HepG2 (cell line): ENCODE results near the gene NEURL1. TPM values are rescaled to one million over a fixed set of nuclear protein-coding genes. Genes with fewer than 3 reads are reported as not detected.

ENCODE experiments used
- ATAC-seq: fragments of 200-7000 bp; cut with Tn5 transposase; 3 replicates; pipeline ENCODE4 v1.9.1; 2020; ENCODE audit warnings: mild to moderate bottlenecking, moderate library complexity
- BruUV-seq: library from RNA; stranded (reverse); fragments of 400-500 nt; replicated peaks from 2 replicates; lab custom pipeline; 2021; lab: Mats Ljungman, UMichigan
- CTCF ChIA-PET: fragments of 300-600 bp; formaldehyde crosslinking; extraction: SDS; loops from one replicate; lab custom pipeline; 2021; ENCODE audit warnings: low total read pairs, inconsistent platforms, low intra/inter-chr PET ratio; lab: Yijun Ruan, JAX
- POLR2A ChIA-PET: fragments of 350-600 bp; sonication (Branson Sonifier 250); formaldehyde crosslinking; loops from one replicate; lab custom pipeline; 2020; ENCODE audit warnings: antibody characterized with exemption, inconsistent platforms; lab: Yijun Ruan, JAX
- DNase-seq: peaks from one replicate; pipeline ENCODE4 v3.0.0-alpha.2; 2015; ENCODE audit warnings: low spot score
- FAIRE-seq: peaks from 3 replicates; lab custom pipeline; 2011; peaks lifted over from hg19 to GRCh38; lab: Jason Lieb, UNC
- H2AFZ ChIP-seq: one replicate; pipeline ENCODE4 v1.6.1; 2011; ENCODE audit warnings: low read length, inconsistent platforms
- H3K27ac ChIP-seq: fragments of 300-600 bp; 3 replicates; pipeline ENCODE4 v1.8.0; 2011; ENCODE audit warnings: mixed run types, mild to moderate bottlenecking, mixed read lengths, low read length, inconsistent platforms; ENCODE audit not compliant: insufficient read depth; ENCODE audit errors: extremely low read length
- H3K27me3 ChIP-seq, 2 experiments: fragments of 200-600 bp in 1 of 2; 2 replicates in 1 of 2; 3 replicates in 1 of 2; pipeline versions ENCODE4 v1.6.0 to v1.8.0; 2011; ENCODE audit warnings: low read length in 2 of 2, mild to moderate bottlenecking in 2 of 2, moderate library complexity in 2 of 2, inconsistent platforms in 1 of 2; ENCODE audit not compliant: insufficient read depth in 2 of 2, control insufficient read depth in 1 of 2
- H3K36me3 ChIP-seq, 2 experiments: fragments of 200-600 bp in 1 of 2; replicated peaks in 1 of 2; 2 replicates in 1 of 2; 3 replicates in 1 of 2; pipeline versions ENCODE4 v1.5.1 to v1.8.0; 2011; ENCODE audit warnings: low read length in 2 of 2, inconsistent platforms in 1 of 2; ENCODE audit not compliant: insufficient read depth in 2 of 2, control insufficient read depth in 1 of 2
- H3K4me1 ChIP-seq: 2 replicates; pipeline ENCODE4 v1.5.1; 2012; ENCODE audit warnings: low read length, inconsistent platforms; ENCODE audit not compliant: insufficient read depth
- H3K4me2 ChIP-seq: 2 replicates; pipeline ENCODE4 v1.6.0; 2011; ENCODE audit warnings: low read depth, low read length, inconsistent platforms
- H3K4me3 ChIP-seq, 3 experiments: fragments of 200-600 bp in 1 of 3; sonication (generic), shearing (Covaris generic) in 1 of 3; replicated peaks in 1 of 3; 2 replicates each; pipeline ENCODE4 v1.5.1; 2011 to 2016; ENCODE audit warnings: low read length in 3 of 3, inconsistent platforms in 2 of 3, low read depth in 2 of 3, mild to moderate bottlenecking in 2 of 3, control low read depth in 1 of 3, mixed read lengths in 1 of 3; ENCODE audit not compliant: insufficient read depth in 1 of 3
- H3K79me2 ChIP-seq: one replicate; pipeline ENCODE4 v1.6.1; 2011; ENCODE audit warnings: low read length, inconsistent platforms; ENCODE audit not compliant: insufficient read depth
- H3K9ac ChIP-seq: 2 replicates; pipeline ENCODE4 v1.6.0; 2011; ENCODE audit warnings: mild to moderate bottlenecking, low read depth, low read length, inconsistent platforms; ENCODE audit not compliant: insufficient read depth
- H3K9me3 ChIP-seq: 2 replicates; pipeline ENCODE4 v1.5.1; 2012; ENCODE audit warnings: mild to moderate bottlenecking, low read length
- H4K20me1 ChIP-seq: 2 replicates; pipeline ENCODE4 v1.6.0; 2011; ENCODE audit warnings: inconsistent platforms, mild to moderate bottlenecking, low read length, moderate library complexity; ENCODE audit not compliant: insufficient read depth
- CBX2 ChIP-seq, 2 experiments: fragments of 200-600 bp in 1 of 2; sonication (generic); formaldehyde crosslinking in 1 of 2; IDR thresholded peaks; 2 replicates each; pipeline versions ENCODE4 v1.7.0 to v1.8.1; 2018 to 2022; ENCODE audit warnings: low read depth in 2 of 2, low read length in 1 of 2, mild to moderate bottlenecking in 1 of 2, missing genetic modification reagents in 1 of 2
- DR1 ChIP-seq: sonication (generic); formaldehyde crosslinking; IDR thresholded peaks from 2 replicates; pipeline ENCODE4 v1.8.0; 2021; ENCODE audit warnings: mild to moderate bottlenecking, missing genetic modification reagents, inconsistent platforms
- FLYWCH1 ChIP-seq: sonication (generic); formaldehyde crosslinking; IDR thresholded peaks from 2 replicates; pipeline ENCODE4 v1.8.1; 2023; ENCODE audit warnings: mild to moderate bottlenecking, missing genetic modification reagents
- FOSL2 ChIP-seq: sonication (generic); formaldehyde crosslinking; IDR thresholded peaks from 2 replicates; pipeline ENCODE4 v1.4.0; 2020; ENCODE audit warnings: missing genetic modification reagents
- HNRNPH1 ChIP-seq: fragments of 200-400 bp; formaldehyde crosslinking; optimal IDR thresholded peaks from 2 replicates; pipeline ENCODE3; 2017; ENCODE audit warnings: mild to moderate bottlenecking, low read depth, low read length
- KDM5B ChIP-seq: sonication (generic); formaldehyde crosslinking; IDR thresholded peaks from 2 replicates; pipeline ENCODE4 v1.4.0; 2020; ENCODE audit warnings: missing genetic modification reagents, mild to moderate bottlenecking, borderline replicate concordance
- MEIS1 ChIP-seq: sonication (generic); formaldehyde crosslinking; IDR thresholded peaks from 2 replicates; pipeline ENCODE4 v1.9.0; 2021; ENCODE audit warnings: mild to moderate bottlenecking, missing genetic modification reagents, moderate library complexity, borderline replicate concordance
- MLX ChIP-seq: IDR thresholded peaks from 2 replicates; pipeline ENCODE4 v1.6.1; 2016
- STAT5B ChIP-seq: sonication (generic); formaldehyde crosslinking; IDR thresholded peaks from 2 replicates; pipeline ENCODE4 v1.4.0; 2020; ENCODE audit warnings: missing genetic modification reagents
- TCF7 ChIP-seq: sonication (generic); IDR thresholded peaks from 2 replicates; pipeline ENCODE4 v1.6.1; 2016; ENCODE audit warnings: antibody characterized with exemption, low read depth
- TEF ChIP-seq: sonication (generic); formaldehyde crosslinking; IDR thresholded peaks from 2 replicates; pipeline ENCODE4 v1.5.0; 2020; ENCODE audit warnings: missing genetic modification reagents
- TSC22D2 ChIP-seq: sonication (generic); formaldehyde crosslinking; IDR thresholded peaks from 2 replicates; pipeline ENCODE4 v1.5.1; 2020; ENCODE audit warnings: missing genetic modification reagents, mild to moderate bottlenecking, borderline replicate concordance
- ZBTB3 ChIP-seq: sonication (generic); formaldehyde crosslinking; IDR thresholded peaks from 2 replicates; pipeline ENCODE4 v1.4.0; 2020; ENCODE audit warnings: low read depth, mild to moderate bottlenecking, moderate library complexity, missing genetic modification reagents, borderline replicate concordance
- ZFP36L2 ChIP-seq: sonication (generic); formaldehyde crosslinking; IDR thresholded peaks from 2 replicates; pipeline ENCODE4 v1.4.0; 2020; ENCODE audit warnings: missing genetic modification reagents
- ZFP90 ChIP-seq: sonication (generic); formaldehyde crosslinking; IDR thresholded peaks from 2 replicates; pipeline ENCODE4 v1.8.0; 2022; ENCODE audit warnings: missing genetic modification reagents, mild to moderate bottlenecking, inconsistent platforms, borderline replicate concordance
- ZNF101 ChIP-seq: sonication (generic); formaldehyde crosslinking; IDR thresholded peaks from 2 replicates; pipeline ENCODE4 v1.4.0; 2020; ENCODE audit warnings: mild to moderate bottlenecking, low read depth, missing genetic modification reagents, borderline replicate concordance
- ZNF557 ChIP-seq: sonication (generic); formaldehyde crosslinking; IDR thresholded peaks from 2 replicates; pipeline ENCODE4 v1.4.0; 2020; ENCODE audit warnings: missing genetic modification reagents
- ZNF749 ChIP-seq: sonication (generic); formaldehyde crosslinking; IDR thresholded peaks from 2 replicates; pipeline ENCODE4 v1.8.0; 2022; ENCODE audit warnings: mild to moderate bottlenecking, missing genetic modification reagents, moderate library complexity, borderline replicate concordance
- WGBS: methylation state at CpG from one replicate; pipeline ENCODE4 v1.1.6; 2017; ENCODE audit warnings: low lambda C conversion rate; 5-methylcytosine and 5-hydroxymethylcytosine counted together
- in situ Hi-C: cut with HindIII; loops from 2 replicates; pipeline ENCODE4 v1.10.0; 2017; ENCODE audit warnings: low pct_unique_long_range_greater_than_20kb; ENCODE audit not compliant: extremely low pct_ligation_motif_present
- intact Hi-C: fragments of 100-400 bp; cut with micrococcal nuclease; formaldehyde crosslinking; loops from one replicate; pipeline ENCODE4 v1.10.0; 2022; ENCODE audit not compliant: unreplicated experiment
- polyA plus RNA-seq, 8 experiments: library from polyadenylated mRNA; depleted of rRNA in 3 of 8; stranded (reverse) in 7 of 8; unstranded in 1 of 8; fragments of >200 nt; fragmentation: Illumina TruSeq in 4 of 8; extraction: Trizol in 4 of 8; gene quantifications; 2 replicates each; pipeline versions ENCODE4 v1.2.1 to v1.2.3, GENCODE V29; 2011 to 2016; ENCODE audit warnings: low read depth in 4 of 8, missing spikeins in 1 of 8, mixed read lengths in 1 of 8; ENCODE audit not compliant: insufficient read depth in 1 of 8
- total RNA-seq, 5 experiments: library from RNA; depleted of rRNA; stranded (reverse); fragments of >200 nt; fragmentation: Illumina TruSeq; extraction: Trizol; gene quantifications; 2 replicates each; pipeline ENCODE4 v1.2.3, GENCODE V29; 2016; ENCODE audit warnings: low read depth in 1 of 5
- TF ChIP-seq, protein P1 (sequence below): sonication (generic); formaldehyde crosslinking; IDR thresholded peaks from 2 replicates; pipeline ENCODE4 v1.5.0; 2020; ENCODE audit warnings: mild to moderate bottlenecking, low read depth, missing genetic modification reagents, borderline replicate concordance
- TF ChIP-seq, protein P2 (sequence below): sonication (generic); formaldehyde crosslinking; IDR thresholded peaks from 2 replicates; pipeline ENCODE4 v1.9.0; 2021; ENCODE audit warnings: missing genetic modification reagents, mild to moderate bottlenecking, borderline replicate concordance

NEURL1 gene
- total and polyA plus RNA-seq, 2 of the 13 experiments (the other 11 are each of a cell fraction or from before 2014, with no cell fraction given), result not detected

DNA sequence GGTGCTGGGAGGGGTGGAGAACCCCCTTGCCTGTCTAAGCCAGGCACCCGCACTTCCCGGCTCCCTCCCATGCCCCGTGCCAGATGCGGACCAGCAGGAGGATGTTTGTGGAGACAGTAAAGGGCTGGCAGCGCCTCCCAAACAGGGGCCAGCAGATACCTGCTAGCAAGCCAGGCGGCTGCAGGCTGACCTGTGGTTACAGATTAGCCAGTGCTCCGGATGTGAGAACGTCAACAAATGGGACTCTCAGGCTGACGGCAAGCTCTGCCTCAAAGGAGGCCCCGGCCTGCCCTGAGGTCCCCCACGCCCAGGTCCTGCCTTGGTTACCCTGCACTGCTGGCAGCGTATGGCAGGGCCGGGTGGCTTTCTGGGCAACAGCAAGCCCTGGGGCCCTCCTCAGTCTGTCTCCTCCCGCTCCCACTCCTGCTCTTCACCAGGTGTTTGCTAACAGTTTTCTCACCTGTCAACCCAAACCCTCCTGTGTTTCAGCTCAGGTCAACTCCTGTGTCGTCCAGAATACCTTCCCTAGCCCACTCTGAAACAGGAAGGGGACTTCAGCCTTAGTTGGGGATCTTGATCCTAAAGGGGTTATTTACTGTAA lies 85.4 kb downstream of the NEURL1 start:
- H3K9me3 ChIP-seq, result no peaks in the 10 kb centered on the region
- peaks cover 67% of the 10 kb centered on the region for H3K4me1 ChIP-seq
- POLR2A ChIA-PET, result interaction anchor here (1.0 kb wide), 1 partner anchor 82 kb away, joined by 5 read pairs; no protein-coding TSS in a partner anchor
- H3K4me2 ChIP-seq, result peak overlapping the region; percentile 84
- no peaks in the 10 kb centered on the region for H3K79me2 ChIP-seq
- H3K27ac ChIP-seq, result no peak overlapping the region
- CTCF ChIA-PET, result no interaction called here
- 4% methylated on average over 3 of the region's 15 CpGs for WGBS
- H4K20me1 ChIP-seq, result no peaks in the 10 kb centered on the region
- peak overlapping the region; percentile 16 to 61 (median 18); a peak in 2 of 6 replicates for H3K4me3 ChIP-seq
- intact Hi-C loops, result loop anchor here (5.0 kb wide), 1 partner anchor 67 kb away; no protein-coding TSS in a partner anchor
- no peaks in the 10 kb centered on the region for H3K36me3 ChIP-seq
- peak; percentile 68 for FAIRE-seq
- H3K9ac ChIP-seq, result no peak overlapping the region; the same call in 1 of the 2 replicates
- peak; percentile 94 for ATAC-seq
- DNase-seq, result peak; percentile 82
- peaks cover 4 to 53% of the 10 kb centered on the region in 2 experiments for H3K27me3 ChIP-seq
- H2AFZ ChIP-seq, result no peak overlapping the region
- in situ Hi-C loops, result loop anchor here (5.0 kb wide), 1 partner anchor 67 kb away; no protein-coding TSS in a partner anchor
- BruUV-seq, result no TSS peak
- TF ChIP-seq, protein P1, sequence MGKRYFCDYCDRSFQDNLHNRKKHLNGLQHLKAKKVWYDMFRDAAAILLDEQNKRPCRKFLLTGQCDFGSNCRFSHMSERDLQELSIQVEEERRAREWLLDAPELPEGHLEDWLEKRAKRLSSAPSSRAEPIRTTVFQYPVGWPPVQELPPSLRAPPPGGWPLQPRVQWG, result no peak
- 0 out of 2 replicates have a peak, but pooled peaks have one; percentile 53 for TF ChIP-seq KDM5B (CRISPR knock-in tag)
- no peak for TF ChIP-seq HNRNPH1
- no peak for TF ChIP-seq CBX2 (IDR thresholded peaks at IDR 0.05; ENCODE audit: low read depth, low read length)
- 0 out of 2 replicates have a peak, but pooled peaks have one; percentile 27 for TF ChIP-seq CBX2 (CRISPR knock-in tag; IDR thresholded peaks at IDR 0.05; ENCODE audit: low read depth)
- no peak for TF ChIP-seq STAT5B (CRISPR knock-in tag)
- no peak for TF ChIP-seq TEF (CRISPR knock-in tag)
- no peak for TF ChIP-seq ZNF557 (CRISPR knock-in tag)
- TF ChIP-seq ZNF101, result no peak
- no peak for TF ChIP-seq ZBTB3 (CRISPR knock-in tag)
- peak; percentile 69; the same call in 1 of the 2 replicates for TF ChIP-seq MEIS1 (CRISPR knock-in tag)
- no peak for TF ChIP-seq ZNF749 (CRISPR knock-in tag)
- TF ChIP-seq, protein P2, sequence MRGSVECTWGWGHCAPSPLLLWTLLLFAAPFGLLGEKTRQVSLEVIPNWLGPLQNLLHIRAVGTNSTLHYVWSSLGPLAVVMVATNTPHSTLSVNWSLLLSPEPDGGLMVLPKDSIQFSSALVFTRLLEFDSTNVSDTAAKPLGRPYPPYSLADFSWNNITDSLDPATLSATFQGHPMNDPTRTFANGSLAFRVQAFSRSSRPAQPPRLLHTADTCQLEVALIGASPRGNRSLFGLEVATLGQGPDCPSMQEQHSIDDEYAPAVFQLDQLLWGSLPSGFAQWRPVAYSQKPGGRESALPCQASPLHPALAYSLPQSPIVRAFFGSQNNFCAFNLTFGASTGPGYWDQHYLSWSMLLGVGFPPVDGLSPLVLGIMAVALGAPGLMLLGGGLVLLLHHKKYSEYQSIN (CRISPR knock-in tag), result no peak
- TF ChIP-seq TSC22D2 (CRISPR knock-in tag), result no peak
- peak; percentile 41; the same call in 1 of the 2 replicates for TF ChIP-seq TCF7
- TF ChIP-seq FOSL2 (CRISPR knock-in tag), result peak; percentile 43; the same call in 1 of the 2 replicates
- TF ChIP-seq ZFP36L2, result no peak
- TF ChIP-seq FLYWCH1 (CRISPR knock-in tag), result no peak
- TF ChIP-seq MLX (CRISPR knock-in tag), result peak; percentile 82
- no peak for TF ChIP-seq ZFP90 (CRISPR knock-in tag)
- no peak for TF ChIP-seq DR1 (CRISPR knock-in tag)
